ENCODE data around the gene CCDC13. TPM values are rescaled to one million over a fixed set of nuclear protein-coding genes. Genes with fewer than 3 reads are reported as not detected.

Gene CCDC13
- total and polyA plus RNA-seq, 12 donors, result 0.16 to 1.2 (median 0.55) TPM; not detected in 2

DNA sequence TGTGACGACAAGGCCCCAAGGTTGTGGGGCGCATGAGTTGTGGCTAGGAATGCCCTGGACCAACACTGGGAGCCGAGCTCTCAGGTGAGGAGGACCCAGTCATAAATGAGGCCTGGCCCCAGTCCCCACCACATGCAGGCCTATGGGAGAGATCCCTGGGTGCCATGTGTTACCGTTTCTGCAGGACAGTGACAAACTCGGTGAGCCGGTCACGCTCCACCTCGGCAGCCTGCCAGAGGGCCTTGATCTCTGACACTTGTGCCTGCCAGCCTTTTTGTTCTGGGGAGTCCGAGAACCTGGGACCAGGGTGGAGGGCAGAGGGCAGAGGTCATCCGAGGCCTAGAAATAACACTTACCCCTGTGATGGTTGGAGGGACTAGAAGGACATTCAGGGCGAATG is 42.8 kb downstream of the CCDC13 start:
- WGBS, 2 donors, result 67 to 70% methylated on average over 11 of the region's 11 CpGs
- TF ChIP-seq, protein P1, sequence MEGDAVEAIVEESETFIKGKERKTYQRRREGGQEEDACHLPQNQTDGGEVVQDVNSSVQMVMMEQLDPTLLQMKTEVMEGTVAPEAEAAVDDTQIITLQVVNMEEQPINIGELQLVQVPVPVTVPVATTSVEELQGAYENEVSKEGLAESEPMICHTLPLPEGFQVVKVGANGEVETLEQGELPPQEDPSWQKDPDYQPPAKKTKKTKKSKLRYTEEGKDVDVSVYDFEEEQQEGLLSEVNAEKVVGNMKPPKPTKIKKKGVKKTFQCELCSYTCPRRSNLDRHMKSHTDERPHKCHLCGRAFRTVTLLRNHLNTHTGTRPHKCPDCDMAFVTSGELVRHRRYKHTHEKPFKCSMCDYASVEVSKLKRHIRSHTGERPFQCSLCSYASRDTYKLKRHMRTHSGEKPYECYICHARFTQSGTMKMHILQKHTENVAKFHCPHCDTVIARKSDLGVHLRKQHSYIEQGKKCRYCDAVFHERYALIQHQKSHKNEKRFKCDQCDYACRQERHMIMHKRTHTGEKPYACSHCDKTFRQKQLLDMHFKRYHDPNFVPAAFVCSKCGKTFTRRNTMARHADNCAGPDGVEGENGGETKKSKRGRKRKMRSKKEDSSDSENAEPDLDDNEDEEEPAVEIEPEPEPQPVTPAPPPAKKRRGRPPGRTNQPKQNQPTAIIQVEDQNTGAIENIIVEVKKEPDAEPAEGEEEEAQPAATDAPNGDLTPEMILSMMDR (IDR thresholded peaks at IDR 0.05), result no peak
- ATAC-seq (peak in 7 of 8 donors; percentile 8 to 45 (median 24)), DNase-seq (peak in 1 of 2 donors; percentile 39)
- peak overlapping the region; percentile 56 to 83 (median 76) for H3K27ac ChIP-seq
- intact Hi-C loops (cut with DNase I), result no loop called here
- H3K4me1 ChIP-seq, result peaks cover 0 to 40% (median 20%) of the 10 kb centered on the region in 9 donors
- no peaks in the 10 kb centered on the region for H3K36me3 ChIP-seq
- H3K27me3 ChIP-seq, result no peaks in the 10 kb centered on the region
- peaks cover 0 to 5% (median 0%) of the 10 kb centered on the region in 11 donors for H3K9me3 ChIP-seq
- H3K4me3 ChIP-seq, result no peak overlapping the region

DNA sequence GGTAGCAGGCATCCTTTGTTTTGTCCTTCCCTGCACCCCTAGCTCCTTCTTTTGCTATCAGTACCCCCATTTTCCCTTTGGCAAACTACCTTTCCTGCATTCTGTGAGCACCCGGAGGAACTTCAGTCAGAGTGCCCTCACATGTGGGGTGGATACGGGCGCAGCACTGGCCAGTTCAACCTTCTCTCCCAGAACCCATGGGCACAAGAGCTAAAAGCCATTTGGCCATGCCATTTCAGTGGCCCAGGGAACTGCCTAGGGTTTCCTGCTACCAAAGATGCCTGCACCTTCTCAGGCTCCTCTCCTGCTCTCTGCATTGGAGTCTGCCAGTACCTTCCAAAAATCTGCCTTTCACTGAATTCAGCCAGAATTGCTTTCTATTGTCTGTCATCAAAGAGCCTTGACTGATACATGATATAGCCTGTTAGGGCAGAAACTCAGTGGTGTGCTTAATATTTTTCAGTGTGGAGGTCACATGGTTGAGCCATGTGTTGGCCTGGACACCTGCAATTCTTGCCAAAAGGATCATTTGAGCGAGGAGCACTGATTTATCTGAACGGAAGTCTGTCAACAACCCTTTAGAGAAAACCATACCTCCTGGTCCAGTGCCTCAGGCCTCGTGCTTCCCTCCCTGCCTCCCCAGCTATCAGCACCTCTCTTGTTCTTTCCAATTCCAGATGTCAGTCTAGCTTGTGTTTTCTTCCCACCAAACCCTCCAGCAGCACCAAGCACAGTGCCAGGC is 43.5 kb downstream of the CCDC13 start:
- peaks cover 0 to 5% (median 0%) of the 10 kb centered on the region in 11 donors for H3K9me3 ChIP-seq
- no peaks in the 10 kb centered on the region for H3K36me3 ChIP-seq
- DNase-seq (peak in 1 of 2 donors; percentile 53), ATAC-seq (peak; percentile 41 to 90 (median 74))
- TF ChIP-seq, protein P1 (IDR thresholded peaks at IDR 0.05), result no peak
- H3K4me3 ChIP-seq, result no peak overlapping the region
- no peaks in the 10 kb centered on the region for H3K27me3 ChIP-seq
- peak overlapping the region; percentile 56 to 83 (median 76) for H3K27ac ChIP-seq
- H3K4me1 ChIP-seq, result peaks cover 0 to 40% (median 20%) of the 10 kb centered on the region in 9 donors
- intact Hi-C loops (cut with DNase I), result no loop called here
- 43 to 55% methylated on average over 6 of the region's 6 CpGs for WGBS, 2 donors

DNA sequence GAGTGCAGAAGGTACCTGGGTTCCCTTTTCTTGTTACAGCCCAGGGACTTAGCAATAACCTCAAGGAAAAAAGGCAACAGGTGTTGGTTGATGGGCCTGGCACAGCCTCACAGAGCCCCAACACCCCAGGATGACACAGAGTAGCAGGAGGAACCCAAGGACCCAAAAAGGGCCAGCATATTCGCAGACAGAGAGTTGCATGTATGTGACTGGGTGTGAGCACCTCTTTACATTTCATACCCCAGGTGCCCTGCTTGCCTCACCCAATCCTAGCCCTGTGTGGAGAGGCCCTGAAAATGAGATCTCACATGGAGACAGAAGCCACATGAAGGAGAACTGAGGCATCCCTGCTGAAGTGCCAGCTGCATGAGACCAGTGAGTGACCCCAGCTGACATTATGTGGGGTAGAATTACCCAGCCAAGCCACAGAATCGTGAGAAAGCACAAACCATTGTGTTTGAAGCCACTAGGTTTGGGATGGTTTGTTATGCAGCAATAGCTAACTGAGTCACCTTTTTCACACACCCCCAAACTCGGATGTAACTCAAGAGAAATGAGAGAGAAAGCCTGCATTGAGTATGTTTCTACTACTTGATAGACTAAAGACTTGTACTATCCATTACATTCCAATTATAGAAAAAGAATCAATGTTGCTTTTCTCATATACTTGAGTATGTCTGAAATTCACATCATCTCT is 44.2 kb downstream of the CCDC13 start:
- H3K27ac ChIP-seq, result peak overlapping the region in 8 of 10 donors; percentile 11 to 83 (median 77)
- peaks cover 0 to 5% (median 0%) of the 10 kb centered on the region in 11 donors for H3K9me3 ChIP-seq
- no peaks in the 10 kb centered on the region for H3K36me3 ChIP-seq
- DNase-seq (no peak), ATAC-seq (peak in 1 of 8 donors; percentile 21)
- H3K27me3 ChIP-seq, result no peaks in the 10 kb centered on the region
- H3K4me3 ChIP-seq, result no peak overlapping the region
- intact Hi-C loops (cut with DNase I), result no loop called here
- H3K4me1 ChIP-seq, result peaks cover 0 to 40% (median 20%) of the 10 kb centered on the region in 9 donors
- TF ChIP-seq, protein P1 (IDR thresholded peaks at IDR 0.05), result no peak
- WGBS, 2 donors, result 81 to 84% methylated on average over 3 of the region's 3 CpGs

DNA sequence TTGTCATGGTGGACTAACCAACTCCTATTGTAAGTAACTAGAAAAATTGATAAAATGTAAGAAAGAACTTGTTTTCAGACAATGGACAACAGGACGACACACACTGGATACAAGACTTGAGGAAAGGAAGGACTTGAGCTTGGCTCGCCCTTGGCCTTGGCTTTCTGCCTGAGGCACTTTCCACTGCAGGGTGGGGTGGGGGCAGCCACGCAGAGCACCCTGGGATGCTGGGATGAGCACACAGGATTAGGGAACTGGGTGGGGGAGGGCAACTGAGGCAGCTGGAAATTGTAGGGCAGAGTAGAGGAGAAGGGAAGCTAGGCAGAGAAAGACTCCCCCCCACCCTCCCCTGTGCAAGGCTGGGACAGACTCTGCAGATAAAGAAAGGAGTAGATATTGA is 45.0 kb downstream of the CCDC13 start:
- intact Hi-C loops (cut with DNase I), result no loop called here
- ATAC-seq, result peak; percentile 36 to 77 (median 64)
- 6% methylated on average over 3 of the region's 3 CpGs for WGBS, 2 donors
- no peaks in the 10 kb centered on the region for H3K27me3 ChIP-seq
- peaks cover 0 to 43% (median 21%) of the 10 kb centered on the region in 9 donors for H3K4me1 ChIP-seq
- no peak overlapping the region for H3K4me3 ChIP-seq
- no peaks in the 10 kb centered on the region for H3K36me3 ChIP-seq
- H3K9me3 ChIP-seq, result peaks cover 0 to 5% (median 0%) of the 10 kb centered on the region in 11 donors
- peak overlapping the region in 9 of 10 donors; percentile 0 to 83 (median 77) for H3K27ac ChIP-seq
- peak; percentile 63 to 66 for DNase-seq
- TF ChIP-seq, protein P1 (IDR thresholded peaks at IDR 0.05), result no peak

Data from heart right ventricle (tissue), 16 donors.